ENCODE measurements around the gene GAS6. TPM values are rescaled to one million over a fixed set of nuclear protein-coding genes. Genes with fewer than 3 reads are reported as not detected.

Gene GAS6
- total RNA-seq, 1 experiment from 2014 or later = 28.1 TPM

DNA sequence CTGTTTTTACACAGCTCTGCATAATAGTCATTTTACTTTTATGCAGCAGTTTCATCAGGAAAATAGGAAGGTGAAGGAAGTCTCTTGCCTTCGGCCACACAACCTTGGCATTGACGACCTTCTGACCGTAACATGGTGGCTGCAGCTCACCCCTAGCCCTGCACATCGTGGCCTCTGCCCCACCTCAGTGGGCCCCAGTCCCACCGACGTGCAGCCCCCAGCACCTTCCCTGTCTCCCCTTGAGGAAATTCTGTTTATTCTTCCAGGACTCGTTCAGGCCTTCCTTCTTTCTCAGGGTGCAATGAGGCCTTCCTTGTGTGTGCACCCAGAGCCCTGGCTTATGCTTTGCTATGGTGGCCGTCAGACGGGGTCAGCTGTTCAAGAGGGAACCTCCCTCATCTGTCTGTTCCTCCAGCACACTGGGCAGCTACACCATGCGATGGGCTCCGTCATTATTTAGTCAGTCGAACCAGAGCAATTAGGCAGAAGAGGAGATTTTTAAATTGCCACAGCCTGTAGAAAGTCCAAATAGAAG, 71.6 kb downstream of the GAS6 start:
- Histone ChIP-seq H3K4me3 (ENCODE audit: low read depth in 2 of 2, low read length in 2 of 2) (no peak overlapping the region), H3K27me3 (ENCODE audit: control insufficient read depth, insufficient read depth, low read length) (no peaks in the 10 kb centered on the region), H3K9me3 (ENCODE audit: control insufficient read depth, insufficient read depth, low read depth, low read length) (no peaks in the 10 kb centered on the region), H3K27ac (ENCODE audit: low read length) (no peak overlapping the region), H3K36me3 (ENCODE audit: control insufficient read depth, insufficient read depth, low read length) (no peaks in the 10 kb centered on the region), H3K4me1 (ENCODE audit: control insufficient read depth, insufficient read depth, low read length) (no peaks in the 10 kb centered on the region)
- TF ChIP-seq SIN3A (IDR thresholded peaks at IDR 0.05; ENCODE audit: borderline replicate concordance, insufficient read depth, low read depth, low read length) (no peak), POLR2AphosphoS5 (IDR thresholded peaks at IDR 0.05; ENCODE audit: low read depth, low read length) (no peak), CTCF (IDR thresholded peaks at IDR 0.05) (no peak), TCF7L2 (IDR thresholded peaks at IDR 0.05; ENCODE audit: low read depth, low read length) (no peak)
- TF ChIP-seq, protein P1, sequence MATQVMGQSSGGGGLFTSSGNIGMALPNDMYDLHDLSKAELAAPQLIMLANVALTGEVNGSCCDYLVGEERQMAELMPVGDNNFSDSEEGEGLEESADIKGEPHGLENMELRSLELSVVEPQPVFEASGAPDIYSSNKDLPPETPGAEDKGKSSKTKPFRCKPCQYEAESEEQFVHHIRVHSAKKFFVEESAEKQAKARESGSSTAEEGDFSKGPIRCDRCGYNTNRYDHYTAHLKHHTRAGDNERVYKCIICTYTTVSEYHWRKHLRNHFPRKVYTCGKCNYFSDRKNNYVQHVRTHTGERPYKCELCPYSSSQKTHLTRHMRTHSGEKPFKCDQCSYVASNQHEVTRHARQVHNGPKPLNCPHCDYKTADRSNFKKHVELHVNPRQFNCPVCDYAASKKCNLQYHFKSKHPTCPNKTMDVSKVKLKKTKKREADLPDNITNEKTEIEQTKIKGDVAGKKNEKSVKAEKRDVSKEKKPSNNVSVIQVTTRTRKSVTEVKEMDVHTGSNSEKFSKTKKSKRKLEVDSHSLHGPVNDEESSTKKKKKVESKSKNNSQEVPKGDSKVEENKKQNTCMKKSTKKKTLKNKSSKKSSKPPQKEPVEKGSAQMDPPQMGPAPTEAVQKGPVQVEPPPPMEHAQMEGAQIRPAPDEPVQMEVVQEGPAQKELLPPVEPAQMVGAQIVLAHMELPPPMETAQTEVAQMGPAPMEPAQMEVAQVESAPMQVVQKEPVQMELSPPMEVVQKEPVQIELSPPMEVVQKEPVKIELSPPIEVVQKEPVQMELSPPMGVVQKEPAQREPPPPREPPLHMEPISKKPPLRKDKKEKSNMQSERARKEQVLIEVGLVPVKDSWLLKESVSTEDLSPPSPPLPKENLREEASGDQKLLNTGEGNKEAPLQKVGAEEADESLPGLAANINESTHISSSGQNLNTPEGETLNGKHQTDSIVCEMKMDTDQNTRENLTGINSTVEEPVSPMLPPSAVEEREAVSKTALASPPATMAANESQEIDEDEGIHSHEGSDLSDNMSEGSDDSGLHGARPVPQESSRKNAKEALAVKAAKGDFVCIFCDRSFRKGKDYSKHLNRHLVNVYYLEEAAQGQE (IDR thresholded peaks at IDR 0.05; ENCODE audit: insufficient read depth in 1 of 2, low read depth in 2 of 2, low read length in 1 of 2) = no peak
- DNase-seq (ENCODE audit: low read depth, low spot score) (no peak), ATAC-seq (no peak)
- in situ Hi-C loops (cut with HindIII; ENCODE audit: low pct_unique_long_range_greater_than_20kb, low sequenced_read_pairs) (no loop called here), intact Hi-C loops (cut with micrococcal nuclease; ENCODE audit: unreplicated experiment) (no loop called here)
- no TSS peak for BruUV-seq (replicated peaks)
- ChIA-PET POLR2A (no interaction called here), CTCF (no interaction called here)

GRCh38 chr13:113791761-113792160, 72.1 kb downstream of the GAS6 start:
- Histone ChIP-seq H3K36me3 (ENCODE audit: control insufficient read depth, insufficient read depth, low read length) (no peaks in the 10 kb centered on the region), H3K4me1 (ENCODE audit: control insufficient read depth, insufficient read depth, low read length) (no peaks in the 10 kb centered on the region), H3K27ac (ENCODE audit: low read length) (no peak overlapping the region), H3K9me3 (ENCODE audit: control insufficient read depth, insufficient read depth, low read depth, low read length) (no peaks in the 10 kb centered on the region), H3K27me3 (ENCODE audit: control insufficient read depth, insufficient read depth, low read length) (no peaks in the 10 kb centered on the region), H3K4me3 (ENCODE audit: low read depth in 2 of 2, low read length in 2 of 2) (no peak overlapping the region)
- BruUV-seq (replicated peaks) = no TSS peak
- ChIA-PET CTCF (no interaction called here), POLR2A (no interaction called here)
- DNase-seq (ENCODE audit: low read depth, low spot score) (no peak), ATAC-seq (no peak)
- in situ Hi-C loops (cut with HindIII; ENCODE audit: low pct_unique_long_range_greater_than_20kb, low sequenced_read_pairs) = no loop called here
- TF ChIP-seq TCF7L2 (IDR thresholded peaks at IDR 0.05; ENCODE audit: low read depth, low read length) (no peak), POLR2AphosphoS5 (IDR thresholded peaks at IDR 0.05; ENCODE audit: low read depth, low read length) (no peak), CTCF (IDR thresholded peaks at IDR 0.05) (no peak), SIN3A (IDR thresholded peaks at IDR 0.05; ENCODE audit: borderline replicate concordance, insufficient read depth, low read depth, low read length) (no peak)
- TF ChIP-seq, protein P1 (IDR thresholded peaks at IDR 0.05; ENCODE audit: insufficient read depth in 1 of 2, low read depth in 2 of 2, low read length in 1 of 2) = no peak
- intact Hi-C loops (cut with micrococcal nuclease; ENCODE audit: unreplicated experiment) = no loop called here
